Activated effector memory CD4-positive, alpha-beta T cell treated with anti-CD3 and anti-CD28 coated beads, Interleukin-2, amount 50 U/mL, for 16 hours (primary cell): ENCODE measurements around the gene KANSL3.
"Not testable (repeated sequence)": the region's sequence is repeated elsewhere in the genome, so short reads cannot be mapped to it uniquely, and the experiment has no call there.

Experiments
- DNase-seq: peaks from one replicate; pipeline ENCODE4 v3.0.0-alpha.2; 2020

The KANSL3 gene

DNA sequence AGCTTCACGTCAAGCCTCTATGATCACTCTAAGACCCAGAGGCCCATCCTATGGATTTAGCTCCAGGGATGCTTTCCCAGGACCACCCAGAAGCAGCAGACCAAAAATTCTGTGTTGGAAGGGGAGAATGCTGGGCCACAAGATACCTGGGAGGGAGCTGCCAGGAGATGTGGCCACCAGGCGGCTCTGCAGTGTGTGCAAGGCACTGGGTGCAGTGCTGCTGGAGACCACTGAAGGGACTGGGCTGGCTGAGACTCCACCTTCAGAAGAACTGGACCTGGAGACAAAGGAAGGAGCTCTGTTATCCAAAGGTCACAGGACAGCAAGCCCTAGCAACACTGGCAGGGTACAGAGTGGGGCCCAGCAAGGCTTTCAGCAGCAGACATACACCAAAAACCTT, 34.0 kb downstream of the KANSL3 start:
- no peak for DNase-seq

- no peak for DNase-seq
Measured at GRCh38 chr2:96602330-96602823, 35.7 kb downstream of the KANSL3 start.

- DNase-seq = no peak
Measured at GRCh38 chr2:96601382-96602292, 36.5 kb downstream of the KANSL3 start.

DNA sequence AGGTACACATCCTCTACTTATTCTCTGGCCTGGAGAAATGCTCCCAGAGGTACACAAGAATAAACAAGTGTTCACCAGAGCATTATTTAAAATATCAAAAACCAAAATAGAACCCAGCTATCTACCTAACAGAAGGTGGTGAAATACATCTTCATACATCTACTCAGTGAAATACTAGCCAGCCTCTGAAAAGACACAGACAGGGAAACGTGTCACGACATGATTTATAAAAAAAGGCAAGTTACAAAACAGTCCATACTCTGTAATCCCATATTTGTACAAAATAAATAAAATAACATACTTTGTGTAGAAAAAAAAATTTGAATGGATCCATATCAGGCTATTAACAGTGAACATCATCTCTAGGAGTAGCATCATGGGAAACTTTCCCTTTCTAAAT, 38.2 kb downstream of the KANSL3 start:
- no peak for DNase-seq

DNA sequence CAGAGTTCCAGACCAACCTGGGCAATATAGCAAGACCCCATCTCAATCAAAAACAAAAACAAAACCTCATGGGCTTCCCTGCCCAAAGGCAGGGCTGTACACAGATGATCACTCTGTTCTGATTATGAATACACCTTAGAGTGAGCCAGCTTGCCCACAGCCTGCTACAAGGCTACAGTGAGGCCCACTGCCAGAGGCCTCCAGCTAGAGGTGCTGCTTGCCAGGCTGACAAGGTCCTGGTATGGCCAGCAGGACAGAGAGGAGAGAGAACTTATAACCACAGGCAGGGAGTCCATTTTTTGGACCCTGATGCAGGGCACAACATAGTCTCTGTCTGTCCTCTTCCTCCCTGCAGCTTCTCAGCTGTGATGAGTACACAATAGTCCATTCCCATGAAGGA, 41.5 kb downstream of the KANSL3 start:
- no peak for DNase-seq

GRCh38 chr2:96594691-96595152, 43.4 kb downstream of the KANSL3 start:
- no peak for DNase-seq

GRCh38 chr2:96594282-96594681, 43.8 kb downstream of the KANSL3 start:
- no peak for DNase-seq

DNA sequence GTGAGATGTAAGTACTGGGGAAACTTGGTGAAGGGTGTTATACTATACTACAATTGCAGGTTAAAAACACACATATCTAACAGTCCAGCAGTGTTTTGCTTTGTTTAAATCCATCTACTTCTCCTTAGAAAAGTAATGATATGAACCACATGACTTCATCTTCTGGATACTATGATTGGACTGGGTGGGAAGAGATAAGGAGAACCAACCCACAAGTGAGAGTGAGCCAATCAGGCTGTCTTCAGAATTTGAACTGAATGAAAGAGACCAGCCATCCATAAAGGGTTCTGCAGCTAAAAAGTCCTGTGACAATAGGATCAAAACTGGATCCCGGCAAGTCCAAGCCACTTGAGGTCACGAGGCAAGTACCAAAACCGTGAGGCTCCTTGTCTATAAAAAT, 46.6 kb downstream of the KANSL3 start:
- no peak for DNase-seq

DNA sequence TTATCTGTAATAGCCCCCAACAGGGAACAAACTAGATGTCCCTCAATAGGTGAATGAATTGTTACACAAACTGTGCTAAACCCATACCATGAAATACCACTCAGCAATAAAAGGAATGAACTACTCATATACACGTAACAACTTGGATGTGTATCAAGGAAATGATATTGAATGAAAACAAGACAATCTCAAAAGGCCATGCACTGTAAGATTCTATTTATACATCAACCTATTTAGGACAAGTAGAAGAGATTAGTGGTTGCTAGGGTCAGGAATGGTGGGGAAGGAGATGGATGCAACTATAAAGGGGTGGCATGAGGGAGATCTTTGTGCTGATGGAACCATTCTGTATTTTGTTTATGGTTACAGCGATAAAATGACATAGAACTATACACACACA, 47.1 kb downstream of the KANSL3 start:
- no peak for DNase-seq

DNA sequence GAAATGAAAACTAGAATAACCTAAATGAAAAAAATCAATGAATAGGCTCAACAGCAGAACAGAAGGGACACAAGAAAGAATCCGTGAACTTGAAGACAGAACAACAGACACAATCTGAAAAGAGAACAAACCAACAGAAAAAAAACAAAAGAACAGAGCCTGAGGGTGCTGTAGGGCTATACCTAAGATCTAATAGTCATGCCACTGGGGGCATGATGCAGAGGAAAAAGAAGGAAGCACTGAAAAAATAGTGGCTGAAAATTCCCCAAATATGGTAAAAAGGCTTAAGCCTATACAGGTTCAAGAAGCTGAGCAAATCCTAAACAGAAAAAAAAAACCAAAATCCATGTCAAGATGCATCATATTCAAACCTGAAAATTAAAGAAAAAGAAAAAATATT, 50.3 kb downstream of the KANSL3 start:
- DNase-seq = no peak

DNA sequence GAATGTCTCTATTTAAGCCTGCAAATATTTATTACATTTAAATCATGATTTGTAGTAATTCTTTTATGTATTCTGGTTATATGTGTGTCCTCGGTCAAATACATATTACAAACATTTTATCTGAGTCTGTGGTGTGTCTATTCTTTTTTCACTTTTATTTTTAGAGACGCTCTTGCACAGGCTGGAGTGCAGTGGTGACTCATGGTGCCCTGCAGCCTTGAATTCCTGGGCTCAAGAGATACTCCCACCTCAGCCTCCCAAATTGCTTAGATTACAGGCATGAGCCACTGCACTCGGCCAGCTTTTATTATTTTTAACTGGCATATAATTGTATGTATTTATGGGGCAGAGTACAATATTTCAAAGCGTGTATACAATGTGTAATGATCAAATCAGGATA, 54.1 kb downstream of the KANSL3 start:
- DNase-seq = no peak

DNA sequence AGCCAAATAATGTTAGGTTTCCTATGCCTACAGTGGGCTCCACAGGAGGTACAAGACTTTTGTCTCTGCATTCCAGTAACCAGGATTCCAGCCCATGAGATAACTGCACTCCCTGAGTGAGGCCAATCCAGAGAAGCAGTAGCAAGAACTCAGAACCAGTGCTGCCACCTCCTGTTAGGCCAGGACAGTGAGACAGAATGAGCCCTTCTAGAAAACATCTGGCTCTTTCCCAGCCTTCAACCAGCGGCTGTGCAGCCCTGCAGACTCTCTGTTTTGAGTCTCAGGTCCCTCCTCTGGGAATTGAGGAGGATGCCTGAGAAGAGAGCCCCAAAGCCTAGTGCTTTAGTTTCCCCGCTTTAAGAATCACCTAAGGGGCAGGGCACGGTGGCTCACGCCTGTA, 57.3 kb downstream of the KANSL3 start:
- DNase-seq = no peak

GRCh38 chr2:96579422-96579821, 58.7 kb downstream of the KANSL3 start:
- no peak for DNase-seq

DNA sequence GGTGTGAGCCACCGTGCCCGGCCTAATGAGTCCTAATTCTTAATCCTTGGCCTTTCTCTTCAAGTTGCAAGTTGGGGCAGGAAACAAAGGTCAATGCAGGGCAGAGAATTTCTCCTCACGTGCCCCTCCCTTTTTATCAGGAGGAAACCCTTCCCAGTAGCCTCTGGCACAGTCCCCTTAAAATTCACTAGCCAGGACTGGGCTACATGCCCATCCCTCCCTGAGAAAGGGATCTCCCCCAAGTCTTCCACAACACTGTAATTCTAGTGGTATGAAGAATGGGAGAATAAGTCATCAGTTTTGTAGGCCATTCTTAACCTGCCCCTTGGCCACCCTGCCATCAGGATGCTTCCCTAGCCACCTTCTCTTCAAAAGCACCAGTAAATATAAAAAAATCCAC, 59.4 kb downstream of the KANSL3 start:
- no peak for DNase-seq

DNA sequence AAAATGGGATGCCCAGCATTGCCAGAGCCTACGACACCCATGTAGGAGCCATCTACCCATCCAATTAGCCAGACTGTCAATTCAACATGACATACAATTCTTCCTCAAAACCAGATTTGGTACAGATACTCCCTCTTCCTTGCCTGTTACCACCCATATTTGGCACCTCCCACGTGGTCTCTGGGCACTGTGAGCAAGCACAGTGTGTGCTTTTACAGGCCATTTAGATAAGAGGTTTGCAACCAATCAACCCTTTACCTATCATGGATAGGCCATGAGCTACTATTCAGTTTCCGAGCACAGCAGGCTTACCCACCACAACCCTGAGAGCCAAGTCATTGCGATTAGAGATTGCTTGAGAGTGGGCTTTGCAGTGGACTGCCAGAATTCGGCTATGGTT, 60.6 kb downstream of the KANSL3 start:
- DNase-seq = no peak

DNA sequence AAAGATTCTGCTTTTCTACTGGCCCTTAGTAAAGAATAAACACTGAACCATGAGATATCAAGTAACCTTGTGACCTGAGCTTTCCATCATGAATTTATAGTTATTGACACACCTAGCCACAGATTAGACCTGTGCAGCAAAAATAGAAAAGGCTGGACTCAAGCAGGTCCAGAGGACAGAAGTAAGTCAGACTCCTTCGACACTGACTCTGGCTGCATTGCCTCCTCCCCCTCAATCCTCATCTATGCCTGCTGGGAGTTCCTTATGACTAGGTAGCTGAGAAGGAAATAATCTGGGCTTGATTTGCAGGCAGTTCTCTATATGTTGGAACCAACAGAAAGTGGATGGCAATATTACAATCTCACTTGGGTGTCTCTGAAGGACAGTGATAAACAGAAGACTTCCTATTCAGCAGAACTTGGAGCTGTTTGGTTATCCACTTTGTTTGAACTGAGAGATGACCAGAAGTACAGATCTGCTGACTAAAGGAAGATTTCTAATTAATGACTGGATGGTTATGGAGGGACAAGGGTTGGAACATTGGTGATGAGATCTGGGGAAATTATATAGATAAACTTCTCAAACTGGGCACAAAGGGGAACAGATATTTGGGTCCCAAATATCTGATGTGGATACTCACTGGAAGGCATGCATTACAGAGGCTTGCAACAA, 62.2 kb downstream of the KANSL3 start:
- DNase-seq = no peak

GRCh38 chr2:96574364-96574763, 63.7 kb downstream of the KANSL3 start:
- no peak for DNase-seq

- DNase-seq = no peak
Measured at GRCh38 chr2:96568094-96568493, 70.0 kb downstream of the KANSL3 start.

DNA sequence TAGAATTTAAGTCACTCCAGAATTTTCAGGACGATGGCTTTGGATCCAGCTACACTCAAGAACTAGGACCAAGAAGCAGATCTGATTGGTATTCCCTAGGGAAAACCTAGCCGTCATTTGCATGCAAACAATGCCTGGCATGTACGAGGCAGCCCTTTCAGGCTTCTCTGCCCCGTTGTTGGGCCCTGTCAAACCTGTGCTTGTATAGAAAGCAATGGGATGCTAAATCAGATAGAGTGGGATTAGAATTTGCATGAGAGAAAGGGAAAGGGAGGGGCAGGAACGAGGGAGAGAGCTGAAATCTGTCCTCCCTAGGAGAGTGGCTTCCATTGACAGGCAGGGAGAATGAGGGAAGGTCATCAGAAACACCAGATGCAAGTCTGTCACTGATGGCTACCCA, 73.0 kb downstream of the KANSL3 start:
- DNase-seq = no peak

GRCh38 chr2:96564563-96564962, 73.5 kb downstream of the KANSL3 start:
- no peak for DNase-seq

DNA sequence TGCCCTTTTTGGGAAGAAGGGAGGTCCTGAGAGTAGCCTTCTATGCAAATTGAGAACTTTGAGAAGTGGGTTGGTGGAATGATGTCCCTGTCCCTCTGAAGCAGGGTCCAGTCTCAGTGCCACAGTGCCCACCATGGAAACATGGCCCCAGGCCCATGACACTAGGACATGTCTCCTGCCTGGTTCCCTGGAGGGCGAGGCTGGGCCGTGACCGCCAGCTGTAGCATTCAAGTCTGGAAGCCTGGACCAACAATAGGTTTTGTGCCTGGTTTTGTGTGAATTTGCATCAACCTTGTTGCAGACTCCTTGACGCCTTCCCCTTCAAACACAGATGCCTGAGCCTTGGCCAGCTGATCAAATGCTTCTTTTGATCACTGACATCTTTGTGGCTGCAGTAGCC, 74.1 kb downstream of the KANSL3 start:
- DNase-seq = no peak

- DNase-seq = no peak
Measured at GRCh38 chr2:96558485-96558884, 79.6 kb downstream of the KANSL3 start.

DNA sequence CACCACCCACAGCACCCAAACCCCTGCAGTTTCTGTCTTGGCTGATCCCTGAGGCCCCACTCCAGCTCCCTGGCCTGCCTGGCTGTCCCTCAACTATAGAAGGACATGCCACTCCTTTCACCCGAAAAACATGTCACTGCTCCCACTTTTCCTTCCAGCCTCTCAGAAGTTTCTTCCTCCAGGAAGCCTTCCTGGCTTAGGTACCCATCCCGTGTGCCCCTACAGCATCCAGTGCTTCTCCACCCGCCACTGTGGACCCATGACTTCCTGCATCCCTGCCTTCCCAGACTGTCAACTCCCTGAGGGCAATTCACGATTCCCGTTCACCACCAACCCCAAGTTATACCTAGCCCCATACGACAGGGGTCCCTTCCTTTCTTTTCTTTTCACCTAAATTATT, 80.1 kb downstream of the KANSL3 start:
- DNase-seq = no peak

DNA sequence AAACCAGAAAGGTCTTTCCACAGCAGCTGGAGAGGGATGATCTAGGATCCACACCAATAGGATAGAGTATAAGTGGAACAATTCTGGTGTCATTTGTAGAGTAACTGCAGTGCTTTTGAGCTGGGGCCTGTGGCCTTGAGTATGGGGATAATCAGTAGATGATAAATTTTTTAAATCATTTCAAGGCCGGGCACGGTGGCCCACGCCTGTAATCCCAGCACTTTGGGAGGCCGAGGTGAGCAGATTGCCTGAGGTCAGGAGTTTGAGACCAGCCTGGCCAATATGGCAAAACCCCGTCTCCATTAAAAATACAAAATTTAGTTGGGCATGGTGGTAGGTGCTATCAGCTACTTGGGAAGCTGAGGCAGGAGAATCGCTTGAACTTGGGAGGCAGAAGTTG, 80.7 kb downstream of the KANSL3 start:
- DNase-seq = not testable (repeated sequence)
